ENCODE measurements around the gene RFPL2.

The RFPL2 gene

GRCh38 chr22:32183625-32184024 lies 21.2 kb downstream of the RFPL2 start:
- DNase-seq (ENCODE audit: low read depth) = no peak
- no peak for TF ChIP-seq CTCF (conservative IDR thresholded peaks at IDR 0.05; ENCODE audit: low read depth, low read length)
- H3K4me3 ChIP-seq (ENCODE audit: low read length) = no peak overlapping the region

- DNase-seq (ENCODE audit: low read depth) = no peak
- TF ChIP-seq CTCF (conservative IDR thresholded peaks at IDR 0.05; ENCODE audit: low read depth, low read length) = no peak
- H3K4me3 ChIP-seq (ENCODE audit: low read length) = no peak overlapping the region
Measured at GRCh38 chr22:32181043-32181442, 23.8 kb downstream of the RFPL2 start.

GRCh38 chr22:32177221-32177765 lies 27.6 kb downstream of the RFPL2 start:
- no peak overlapping the region for H3K4me3 ChIP-seq (ENCODE audit: low read length)
- TF ChIP-seq CTCF (conservative IDR thresholded peaks at IDR 0.05; ENCODE audit: low read depth, low read length) = no peak
- DNase-seq (ENCODE audit: low read depth) = no peak

- no peak for DNase-seq (ENCODE audit: low read depth)
- H3K4me3 ChIP-seq (ENCODE audit: low read length) = no peak overlapping the region
- TF ChIP-seq CTCF (conservative IDR thresholded peaks at IDR 0.05; ENCODE audit: low read depth, low read length) = no peak
Measured at GRCh38 chr22:32175683-32176644, 28.9 kb downstream of the RFPL2 start.

GRCh38 chr22:32175115-32175514 lies 29.8 kb downstream of the RFPL2 start:
- TF ChIP-seq CTCF (conservative IDR thresholded peaks at IDR 0.05; ENCODE audit: low read depth, low read length) = no peak
- DNase-seq (ENCODE audit: low read depth) = no peak
- H3K4me3 ChIP-seq (ENCODE audit: low read length) = no peak overlapping the region

- no peak for TF ChIP-seq CTCF (conservative IDR thresholded peaks at IDR 0.05; ENCODE audit: low read depth, low read length)
- DNase-seq (ENCODE audit: low read depth) = no peak
- H3K4me3 ChIP-seq (ENCODE audit: low read length) = no peak overlapping the region
Measured at GRCh38 chr22:32165681-32166080, 39.2 kb downstream of the RFPL2 start.
